ENCODE measurements around the gene NAA11. TPM values are rescaled to one million over a fixed set of nuclear protein-coding genes. Genes with fewer than 3 reads are reported as not detected.

The NAA11 gene
- total RNA-seq, 4 donors from 2014 or later: 0.14 TPM; not detected in 3

GRCh38 chr4:79315891-79316290 is 10.0 kb downstream of the NAA11 start:
- TF ChIP-seq POLR2A (IDR thresholded peaks at IDR 0.05): no peak
- no peak for TF ChIP-seq CTCF (IDR thresholded peaks at IDR 0.05)
- H3K27me3 ChIP-seq: no peaks in the 10 kb centered on the region
- DNase-seq: no peak
- no peaks in the 10 kb centered on the region for H3K9me3 ChIP-seq
- no peaks in the 10 kb centered on the region for H3K4me1 ChIP-seq
- H3K4me3 ChIP-seq: no peak overlapping the region
- no peaks in the 10 kb centered on the region for H3K36me3 ChIP-seq
- intact Hi-C loops (cut with DNase I; ENCODE audit: low total_unique reads): no loop called here
- no peak overlapping the region for H3K27ac ChIP-seq

GRCh38 chr4:79311279-79311678 is 14.6 kb downstream of the NAA11 start:
- H3K27ac ChIP-seq: no peak overlapping the region
- H3K4me1 ChIP-seq: no peaks in the 10 kb centered on the region
- intact Hi-C loops (cut with DNase I; ENCODE audit: low total_unique reads): no loop called here
- no peak for TF ChIP-seq POLR2A (IDR thresholded peaks at IDR 0.05)
- no peak for TF ChIP-seq CTCF (IDR thresholded peaks at IDR 0.05)
- H3K4me3 ChIP-seq: no peak overlapping the region
- H3K27me3 ChIP-seq: no peaks in the 10 kb centered on the region
- DNase-seq: no peak
- no peaks in the 10 kb centered on the region for H3K36me3 ChIP-seq
- no peaks in the 10 kb centered on the region for H3K9me3 ChIP-seq

- H3K9me3 ChIP-seq: no peaks in the 10 kb centered on the region
- intact Hi-C loops (cut with DNase I; ENCODE audit: low total_unique reads): no loop called here
These were observed 16.9 kb downstream of the NAA11 start for GRCh38 chr4:79308971-79309370.

GRCh38 chr4:79308137-79308536 is 17.7 kb downstream of the NAA11 start:
- TF ChIP-seq CTCF (IDR thresholded peaks at IDR 0.05) (no peak), POLR2A (IDR thresholded peaks at IDR 0.05) (no peak)
- Histone ChIP-seq H3K4me3 (no peak overlapping the region), H3K27ac (no peak overlapping the region), H3K27me3 (no peaks in the 10 kb centered on the region), H3K9me3 (no peaks in the 10 kb centered on the region), H3K4me1 (no peaks in the 10 kb centered on the region), H3K36me3 (no peaks in the 10 kb centered on the region)
- DNase-seq: no peak
- intact Hi-C loops (cut with DNase I; ENCODE audit: low total_unique reads): no loop called here

More at GRCh38 chr4:79308971-79309370, 16.9 kb downstream of the NAA11 start:
- TF ChIP-seq CTCF (IDR thresholded peaks at IDR 0.05) (no peak), POLR2A (IDR thresholded peaks at IDR 0.05) (no peak)
- Histone ChIP-seq H3K4me1 (no peaks in the 10 kb centered on the region), H3K27me3 (no peaks in the 10 kb centered on the region), H3K27ac (no peak overlapping the region), H3K36me3 (no peaks in the 10 kb centered on the region), H3K4me3 (no peak overlapping the region)
- no peak for DNase-seq

GRCh38 chr4:79306795-79307194 is 19.1 kb downstream of the NAA11 start:
- intact Hi-C loops (cut with DNase I; ENCODE audit: low total_unique reads): no loop called here

More at GRCh38 chr4:79306795-79307194, 19.1 kb downstream of the NAA11 start:
- Histone ChIP-seq H3K27ac (no peak overlapping the region), H3K4me1 (no peaks in the 10 kb centered on the region), H3K36me3 (no peaks in the 10 kb centered on the region), H3K9me3 (no peaks in the 10 kb centered on the region), H3K4me3 (no peak overlapping the region), H3K27me3 (no peaks in the 10 kb centered on the region)
- DNase-seq: no peak
- TF ChIP-seq POLR2A (IDR thresholded peaks at IDR 0.05): no peak
- TF ChIP-seq CTCF (IDR thresholded peaks at IDR 0.05): no peak
